ENCODE data around the gene SRRM4. TPM values are rescaled to one million over a fixed set of nuclear protein-coding genes. Genes with fewer than 3 reads are reported as not detected.

Gene SRRM4
- total and polyA plus RNA-seq, 8 donors: 0.05 to 2.6 (median 0.22) TPM; not detected in 2

DNA sequence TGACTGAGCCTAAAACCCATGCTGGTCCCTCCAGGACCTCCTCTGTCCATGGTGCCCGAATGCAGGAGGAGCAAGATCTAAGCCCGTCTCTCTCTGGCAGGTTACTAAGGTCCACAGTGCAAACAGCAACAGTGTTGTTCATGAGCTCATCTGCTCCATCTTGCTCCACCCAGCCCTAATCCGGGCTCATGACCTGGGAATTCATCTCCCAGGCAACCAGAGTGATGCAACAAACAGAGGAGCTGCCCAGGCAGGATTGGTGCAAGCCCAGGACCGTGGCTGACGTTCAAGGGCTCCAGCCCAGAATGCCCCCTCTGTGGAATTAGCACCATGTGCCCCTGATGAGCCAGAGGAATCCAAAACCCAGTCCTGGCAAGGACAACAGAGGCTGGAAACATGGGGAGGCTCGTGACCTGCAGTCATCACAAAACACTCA, 227.3 kb downstream of the SRRM4 start:
- Histone ChIP-seq H3K27me3 (no peaks in the 10 kb centered on the region), H3K27ac (peak overlapping the region in 3 of 5 donors; percentile 20 to 76 (median 50)), H3K4me1 (peaks cover 0 to 41% (median 3%) of the 10 kb centered on the region in 4 donors), H3K4me3 (no peak overlapping the region), H3K36me3 (no peaks in the 10 kb centered on the region), H3K9me3 (no peaks in the 10 kb centered on the region)
- 21 to 27% (median 25%) methylated on average over 5 to 6 of the region's 6 CpGs for WGBS, 5 donors
- DNase-seq: peak; percentile 28 to 88
- TF ChIP-seq, protein P1, sequence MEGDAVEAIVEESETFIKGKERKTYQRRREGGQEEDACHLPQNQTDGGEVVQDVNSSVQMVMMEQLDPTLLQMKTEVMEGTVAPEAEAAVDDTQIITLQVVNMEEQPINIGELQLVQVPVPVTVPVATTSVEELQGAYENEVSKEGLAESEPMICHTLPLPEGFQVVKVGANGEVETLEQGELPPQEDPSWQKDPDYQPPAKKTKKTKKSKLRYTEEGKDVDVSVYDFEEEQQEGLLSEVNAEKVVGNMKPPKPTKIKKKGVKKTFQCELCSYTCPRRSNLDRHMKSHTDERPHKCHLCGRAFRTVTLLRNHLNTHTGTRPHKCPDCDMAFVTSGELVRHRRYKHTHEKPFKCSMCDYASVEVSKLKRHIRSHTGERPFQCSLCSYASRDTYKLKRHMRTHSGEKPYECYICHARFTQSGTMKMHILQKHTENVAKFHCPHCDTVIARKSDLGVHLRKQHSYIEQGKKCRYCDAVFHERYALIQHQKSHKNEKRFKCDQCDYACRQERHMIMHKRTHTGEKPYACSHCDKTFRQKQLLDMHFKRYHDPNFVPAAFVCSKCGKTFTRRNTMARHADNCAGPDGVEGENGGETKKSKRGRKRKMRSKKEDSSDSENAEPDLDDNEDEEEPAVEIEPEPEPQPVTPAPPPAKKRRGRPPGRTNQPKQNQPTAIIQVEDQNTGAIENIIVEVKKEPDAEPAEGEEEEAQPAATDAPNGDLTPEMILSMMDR (IDR thresholded peaks at IDR 0.05): no peak
- peak; percentile 7 to 81 (median 47) for TF ChIP-seq POLR2AphosphoS5 (IDR thresholded peaks at IDR 0.05)
- TF ChIP-seq POLR2A (IDR thresholded peaks at IDR 0.05): no peak
- TF ChIP-seq EP300 (IDR thresholded peaks at IDR 0.05): peak; percentile 83
- intact Hi-C loops (cut with DNase I; ENCODE audit: low total_unique reads): no loop called here

DNA sequence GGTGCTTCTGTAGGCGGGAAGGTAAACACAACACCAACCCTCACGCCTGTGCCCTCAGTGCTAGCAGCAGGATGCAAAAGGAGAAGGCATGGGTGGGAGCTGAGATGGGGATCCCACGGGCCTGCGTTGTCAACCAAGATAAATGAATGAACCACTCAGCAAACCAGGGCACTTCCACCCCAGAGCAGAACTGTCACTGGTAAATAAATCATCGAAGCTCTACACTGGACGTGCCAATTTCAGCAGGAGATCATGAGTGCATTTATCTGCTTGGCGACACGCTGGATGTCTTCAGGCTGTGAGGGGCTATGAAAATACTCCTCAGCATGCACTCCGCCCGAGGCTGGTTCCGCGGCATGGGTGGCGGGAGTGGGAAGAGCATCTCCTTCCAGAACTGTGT, 230.5 kb downstream of the SRRM4 start:
- TF ChIP-seq, protein P1 (IDR thresholded peaks at IDR 0.05): no peak
- TF ChIP-seq POLR2AphosphoS5 (IDR thresholded peaks at IDR 0.05) (no peak), POLR2A (IDR thresholded peaks at IDR 0.05) (no peak), EP300 (IDR thresholded peaks at IDR 0.05) (no peak)
- 72 to 82% (median 77%) methylated on average over 13 of the region's 13 CpGs for WGBS, 5 donors
- no peaks in the 10 kb centered on the region for H3K36me3 ChIP-seq
- H3K9me3 ChIP-seq: no peaks in the 10 kb centered on the region
- H3K27me3 ChIP-seq: no peaks in the 10 kb centered on the region
- no peak for DNase-seq
- no peak overlapping the region for H3K27ac ChIP-seq
- H3K4me1 ChIP-seq: peaks cover 0 to 23% (median 2%) of the 10 kb centered on the region in 4 donors
- intact Hi-C loops (cut with DNase I; ENCODE audit: low total_unique reads): no loop called here
- no peak overlapping the region for H3K4me3 ChIP-seq

Other genes with a start within 250 kb of the SRRM4 start
- gene HSPB8, start 197.4 kb downstream of the SRRM4 start, total RNA-seq: 100 to 1,000 TPM in 1 of 5 donors, 10 to 100 TPM in 4; 17.3 to 253 (median 67.5) TPM
- gene HSPB8, start 197.4 kb downstream of the SRRM4 start, polyA plus RNA-seq: 100 to 1,000 TPM in 1 of 3 donors, 10 to 100 TPM in 2; 20.9 to 116 (median 22.7) TPM